GM19452 (cell line): ENCODE measurements around the gene ADGRG6.
"Not testable (repeated sequence)": the region's sequence is repeated elsewhere in the genome, so short reads cannot be mapped to it uniquely, and the experiment has no call there.

Experiments used
- ATAC-seq: cut with Tn5 transposase; IDR thresholded peaks from one replicate; pipeline ENCODE4 v1.9.1; 2021; ENCODE audit not compliant: unreplicated experiment

Gene ADGRG6

GRCh38 chr6:142301651-142302391, at the start of gene ADGRG6:
Gene ADGRG6, plus strand, starts transcription at chr6:142302007. Its CDS starts 323 bp downstream, at chr6:142302330.
- ATAC-seq, result peak; percentile 74

GRCh38 chr6:142254513-142254912, 47.3 kb upstream of the ADGRG6 start:
- no peak for ATAC-seq

- ATAC-seq, result no peak
Observed at GRCh38 chr6:142255785-142256184, 46.0 kb upstream of the ADGRG6 start.

DNA sequence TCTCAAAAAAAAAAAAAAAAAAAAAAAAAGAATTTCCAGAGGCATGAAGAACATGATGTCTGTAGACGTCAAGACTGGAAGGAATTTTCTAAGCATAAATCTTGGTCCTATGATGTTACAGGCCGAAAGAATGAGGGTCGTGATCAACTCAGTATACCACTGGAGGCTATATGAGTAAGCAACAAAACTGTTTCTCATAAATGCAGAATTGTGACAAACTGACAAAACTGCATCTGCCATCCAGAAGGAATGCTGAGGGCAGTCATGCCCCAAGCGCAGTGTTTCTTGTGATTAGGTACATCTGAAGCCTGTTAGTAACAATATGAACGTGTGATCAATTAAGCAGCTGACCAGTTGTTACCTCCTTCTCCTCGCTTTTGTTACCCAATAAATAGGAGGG, 43.5 kb upstream of the ADGRG6 start:
- ATAC-seq, result no peak

DNA sequence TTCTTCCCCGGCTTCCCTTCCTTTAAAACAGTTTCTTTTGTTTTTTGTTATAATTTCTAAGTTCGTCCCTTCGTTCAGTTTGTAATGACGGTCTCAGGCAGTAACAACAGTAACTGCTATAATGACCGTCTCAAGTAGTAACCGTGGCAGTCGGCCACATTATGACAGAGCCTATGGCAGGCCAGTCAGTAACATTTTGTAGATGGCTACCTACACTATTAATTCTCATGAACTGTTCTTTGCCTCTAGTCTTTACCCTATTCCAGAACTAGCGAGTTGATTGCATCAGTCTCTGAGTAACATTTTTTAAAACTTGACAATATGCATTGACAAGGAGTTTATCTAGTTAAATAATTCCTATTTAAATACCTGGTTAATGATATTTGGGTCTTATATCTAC, 43.0 kb upstream of the ADGRG6 start:
- no peak for ATAC-seq

DNA sequence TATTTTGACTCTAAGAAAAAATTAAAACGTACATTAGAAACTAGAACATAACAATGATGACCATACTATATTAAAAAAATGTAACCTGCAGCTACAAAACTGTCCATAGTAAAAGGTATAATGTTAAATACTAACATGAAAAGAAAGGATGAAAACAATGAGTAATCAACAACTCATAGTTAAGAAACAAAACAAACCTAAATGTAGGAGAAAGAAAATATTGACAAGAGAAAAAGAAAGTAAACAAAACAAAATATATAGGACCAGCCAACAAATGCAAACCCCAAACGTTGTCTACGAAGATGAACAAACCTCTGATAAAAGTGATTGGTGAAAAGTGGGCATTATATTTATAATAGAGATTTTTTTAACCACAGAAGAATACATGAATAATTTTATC, 41.1 kb upstream of the ADGRG6 start:
- ATAC-seq, result no peak

DNA sequence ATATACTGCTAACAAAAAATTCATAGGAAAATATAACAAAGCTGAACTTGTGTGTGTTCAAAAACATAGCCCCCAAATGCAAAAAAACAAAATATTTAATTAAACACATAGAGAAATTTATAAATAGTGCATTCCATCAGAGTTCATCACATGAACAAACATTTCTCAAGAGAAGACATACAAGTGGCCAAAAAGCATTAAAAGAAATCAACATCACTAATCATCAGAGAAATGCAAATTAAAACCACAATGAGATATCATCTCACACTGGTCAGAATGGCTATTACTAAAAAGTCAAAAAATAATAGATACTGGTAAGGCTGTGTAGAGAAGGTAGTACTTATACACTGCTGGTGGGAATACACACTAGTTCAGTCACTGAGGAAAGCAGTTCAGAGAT, 39.6 kb upstream of the ADGRG6 start:
- ATAC-seq, result no peak

DNA sequence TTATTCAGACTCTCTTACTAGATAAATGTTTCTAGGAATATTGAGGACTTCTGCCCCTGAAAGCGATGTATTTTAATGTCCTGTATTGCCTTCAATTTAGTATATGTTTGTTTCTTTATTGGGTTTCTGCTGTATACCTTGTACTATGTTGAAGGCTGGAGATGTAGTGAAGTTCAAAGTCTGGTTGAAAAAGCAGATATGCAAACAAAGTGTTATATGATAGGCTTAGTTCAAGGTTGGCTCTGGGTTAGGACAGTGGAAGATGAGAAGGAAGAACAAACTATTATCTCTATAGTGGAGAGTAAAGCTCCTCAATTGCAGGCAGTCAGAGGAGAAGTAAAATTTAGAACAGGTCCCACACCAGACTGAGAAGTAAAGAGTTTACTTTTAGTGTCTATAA, 36.3 kb upstream of the ADGRG6 start:
- ATAC-seq, result no peak

DNA sequence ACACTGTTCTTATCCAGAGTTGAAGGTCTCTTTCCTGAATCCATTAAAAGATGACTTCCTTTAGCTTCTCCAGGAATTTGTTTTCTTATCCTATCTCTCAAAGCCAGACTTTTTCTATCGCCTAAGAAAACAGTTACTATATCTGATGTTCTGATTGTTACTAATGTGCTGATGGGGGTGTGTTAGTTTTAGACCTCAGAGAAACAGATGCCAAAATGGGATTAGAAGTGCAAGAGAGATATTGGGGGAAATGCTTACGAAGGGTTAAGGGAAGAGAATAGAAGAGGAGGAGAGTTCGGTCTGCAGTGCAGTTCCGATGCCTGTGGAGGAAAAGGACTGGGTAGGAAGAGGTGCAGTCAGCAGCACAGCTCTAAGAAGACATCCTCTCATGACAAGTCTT, 35.7 kb upstream of the ADGRG6 start:
- no peak for ATAC-seq

- no peak for ATAC-seq
Observed at GRCh38 chr6:142271476-142271875, 30.3 kb upstream of the ADGRG6 start.

DNA sequence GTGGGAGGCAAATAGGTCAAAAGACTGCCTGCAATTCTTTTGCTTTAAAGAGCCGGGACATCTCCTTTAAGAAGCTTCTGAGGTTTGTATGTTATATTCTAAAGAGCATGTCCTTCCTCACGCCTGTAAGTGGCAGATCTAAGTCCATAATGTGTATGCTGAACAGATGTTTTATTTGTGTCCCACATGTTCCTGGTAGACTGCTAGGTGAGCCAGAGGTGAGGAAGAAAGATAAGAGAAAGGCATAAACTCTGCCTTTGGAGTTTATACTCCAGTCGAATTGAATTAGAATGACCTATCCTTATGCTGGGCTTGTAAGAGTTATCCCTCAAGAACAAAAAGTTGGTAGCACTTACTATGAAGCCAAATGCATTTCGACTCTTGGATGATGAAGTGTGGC, 27.2 kb upstream of the ADGRG6 start:
- no peak for ATAC-seq

DNA sequence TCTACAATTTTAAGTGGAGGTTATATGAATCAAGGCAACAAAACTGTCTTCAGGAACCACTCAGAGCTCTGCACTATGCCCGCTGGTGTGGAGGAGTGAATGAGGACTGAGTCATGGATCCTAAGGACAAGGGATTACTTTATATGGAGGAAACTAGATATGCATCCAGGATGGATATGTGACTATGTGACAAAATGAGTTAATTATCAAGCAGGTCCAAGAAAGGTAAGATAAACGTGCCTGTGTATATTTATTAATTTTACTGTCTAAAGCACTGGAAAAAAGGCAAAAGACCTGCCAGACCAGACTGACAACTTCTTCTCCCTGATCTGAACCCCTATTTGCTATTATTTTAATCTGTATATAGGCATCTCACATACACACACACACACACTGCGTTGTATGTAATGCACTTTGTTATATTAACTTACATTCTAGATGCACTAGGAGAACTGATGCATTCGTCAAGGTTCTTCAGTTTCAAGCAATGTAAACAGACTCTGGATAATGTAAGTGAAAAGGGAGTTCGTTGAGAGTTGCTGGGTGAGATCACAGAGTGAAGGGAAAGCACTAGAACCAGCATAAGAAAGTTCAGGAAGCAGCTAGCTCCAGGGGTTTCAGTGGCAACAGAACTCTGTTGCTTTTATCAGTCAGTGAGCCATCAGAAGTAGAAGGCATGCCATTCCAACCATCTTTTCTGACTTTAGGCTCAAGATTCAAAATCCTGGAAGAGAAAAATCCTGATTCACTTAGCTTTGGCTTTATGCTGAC, 26.4 kb upstream of the ADGRG6 start:
- no peak for ATAC-seq

DNA sequence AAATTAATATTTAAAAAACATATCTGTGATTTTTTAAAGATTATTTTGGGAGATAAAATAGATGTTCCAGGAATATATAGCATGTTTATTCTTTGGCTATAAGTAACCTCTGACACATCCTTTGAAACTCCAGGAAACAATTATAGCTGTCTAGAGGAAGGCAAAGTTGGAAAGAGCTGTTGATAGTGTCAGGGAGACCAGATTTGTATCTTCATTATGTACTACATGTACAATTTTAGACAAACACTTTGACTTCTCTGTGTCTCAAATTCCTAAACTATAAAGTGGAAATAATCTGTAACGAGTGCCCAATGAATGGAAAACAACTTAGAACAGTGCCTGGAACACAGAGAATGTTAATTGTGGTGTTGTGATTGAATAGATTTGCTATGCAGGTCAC, 25.6 kb upstream of the ADGRG6 start:
- ATAC-seq, result no peak

DNA sequence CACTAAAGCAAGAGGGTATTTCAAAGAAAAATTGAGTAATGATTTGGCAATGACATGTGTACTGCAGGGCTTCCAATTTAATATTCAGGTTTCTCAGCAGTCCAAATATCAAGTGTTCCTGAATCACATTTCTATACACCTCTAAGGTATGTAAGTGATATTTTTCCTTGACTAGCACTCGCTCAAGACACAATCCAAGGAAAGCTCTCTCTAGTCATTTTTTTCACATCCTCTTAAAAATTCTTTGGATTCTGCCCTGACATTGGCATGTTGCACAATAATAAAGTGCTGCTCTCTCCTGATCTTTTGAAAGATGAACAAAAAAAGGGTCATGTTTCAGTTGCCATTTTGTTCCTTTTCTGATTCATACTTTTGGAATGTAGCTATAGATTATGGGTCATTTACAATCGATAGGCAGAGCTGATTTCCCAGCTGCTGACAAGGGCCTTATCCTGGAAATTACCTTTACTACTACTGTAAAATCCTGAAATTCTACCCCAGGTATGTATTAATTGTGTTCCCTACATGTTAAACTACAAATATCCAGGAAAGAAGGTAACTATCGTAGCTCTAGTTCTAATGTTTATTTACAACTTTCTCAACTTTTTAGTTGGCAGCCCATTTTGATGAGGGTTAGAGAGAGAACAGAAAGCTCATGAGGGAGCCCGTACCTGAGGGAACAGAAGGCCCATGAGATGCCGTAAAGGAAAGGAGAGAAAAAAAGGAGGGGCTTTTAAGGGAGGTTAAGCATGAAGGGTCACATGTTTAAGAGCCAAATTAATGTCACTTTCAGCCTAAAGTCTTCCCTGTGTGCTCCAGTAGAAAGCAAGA, 22.2 kb upstream of the ADGRG6 start:
- ATAC-seq, result no peak

DNA sequence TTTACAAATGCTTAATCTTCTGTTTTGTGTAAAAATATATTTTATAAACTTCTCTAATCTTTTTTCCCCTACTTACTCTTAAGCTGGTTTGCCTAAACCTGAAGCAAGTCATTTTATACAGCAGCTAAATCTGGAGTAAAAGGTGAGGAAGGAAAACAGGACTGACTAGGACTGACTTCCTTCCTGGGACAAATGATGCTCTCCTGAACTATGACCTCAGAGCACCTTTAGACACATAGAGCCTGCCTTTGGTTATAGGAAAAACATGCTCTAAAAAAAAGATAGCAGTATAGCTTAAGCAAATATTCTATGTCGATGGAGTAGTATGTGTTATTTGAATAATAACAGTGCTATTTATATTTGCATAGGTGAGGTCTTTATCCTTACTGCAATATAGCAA, 21.5 kb upstream of the ADGRG6 start:
- ATAC-seq, result no peak

- no peak for ATAC-seq
Observed at GRCh38 chr6:142280927-142281326, 20.9 kb upstream of the ADGRG6 start.

- not testable (repeated sequence) for ATAC-seq
Observed at GRCh38 chr6:142283138-142283537, 18.7 kb upstream of the ADGRG6 start.

- no peak for ATAC-seq
Observed at GRCh38 chr6:142284419-142284818, 17.4 kb upstream of the ADGRG6 start.

- ATAC-seq, result no peak
Observed at GRCh38 chr6:142285235-142286087, 16.3 kb upstream of the ADGRG6 start.

DNA sequence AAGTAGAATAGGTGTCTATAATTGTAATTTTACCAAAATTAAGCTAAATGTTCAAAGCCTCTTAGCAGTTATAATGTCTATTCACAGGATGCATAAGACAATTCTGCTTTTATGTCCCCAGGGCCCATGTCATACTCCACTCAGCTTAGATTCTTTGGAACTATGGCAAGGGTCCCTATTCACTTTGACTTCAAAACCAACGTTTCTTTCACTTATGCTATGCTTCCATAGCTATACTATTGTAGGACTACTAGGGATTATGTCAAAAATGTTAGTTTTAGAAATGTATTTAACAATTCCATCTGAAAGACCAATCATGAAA, 15.8 kb upstream of the ADGRG6 start:
- no peak for ATAC-seq

- no peak for ATAC-seq
Observed at GRCh38 chr6:142289687-142290086, 12.1 kb upstream of the ADGRG6 start.
